Brain microvascular endothelial cell (primary cell): ENCODE results near the gene PCDHGA6.
"Not testable (repeated sequence)": the region's sequence is repeated elsewhere in the genome, so short reads cannot be mapped to it uniquely, and the experiment has no call there.

Source experiments
- DNase-seq: peaks from one replicate; pipeline ENCODE4 v3.0.0-alpha.2; 2020
- H3K27ac ChIP-seq: fragments of 250-450 bp; sonication (Bioruptor Pico); 2 replicates; pipeline ENCODE4 v1.5.1; 2020; ENCODE audit warnings: mild to moderate bottlenecking, moderate library complexity
- H3K27me3 ChIP-seq: fragments of 250-450 bp; sonication (Bioruptor Pico); replicated peaks from 2 replicates; pipeline ENCODE4 v1.5.1; 2020; ENCODE audit warnings: mild to moderate bottlenecking
- H3K36me3 ChIP-seq: fragments of 250-450 bp; sonication (Bioruptor Pico); replicated peaks from 2 replicates; pipeline ENCODE4 v1.5.1; 2020; ENCODE audit warnings: mild to moderate bottlenecking
- H3K4me3 ChIP-seq: 2 replicates; pipeline ENCODE4 v1.5.1; 2011; ENCODE audit warnings: low read depth, mild to moderate bottlenecking, control low read depth, low read length, moderate library complexity
- in situ Hi-C: cut with HindIII; loops from 2 replicates; pipeline ENCODE4 v1.10.0; 2017; ENCODE audit warnings: low sequenced_read_pairs, low pct_ligation_motif_present
- TF ChIP-seq, protein P1 (sequence below): IDR thresholded peaks from 2 replicates; pipeline ENCODE4 v1.5.1; 2011; ENCODE audit warnings: low read depth, mild to moderate bottlenecking, moderate library complexity, low read length, control low read depth, inconsistent platforms; ENCODE audit errors: missing control alignments

Gene PCDHGA6

DNA sequence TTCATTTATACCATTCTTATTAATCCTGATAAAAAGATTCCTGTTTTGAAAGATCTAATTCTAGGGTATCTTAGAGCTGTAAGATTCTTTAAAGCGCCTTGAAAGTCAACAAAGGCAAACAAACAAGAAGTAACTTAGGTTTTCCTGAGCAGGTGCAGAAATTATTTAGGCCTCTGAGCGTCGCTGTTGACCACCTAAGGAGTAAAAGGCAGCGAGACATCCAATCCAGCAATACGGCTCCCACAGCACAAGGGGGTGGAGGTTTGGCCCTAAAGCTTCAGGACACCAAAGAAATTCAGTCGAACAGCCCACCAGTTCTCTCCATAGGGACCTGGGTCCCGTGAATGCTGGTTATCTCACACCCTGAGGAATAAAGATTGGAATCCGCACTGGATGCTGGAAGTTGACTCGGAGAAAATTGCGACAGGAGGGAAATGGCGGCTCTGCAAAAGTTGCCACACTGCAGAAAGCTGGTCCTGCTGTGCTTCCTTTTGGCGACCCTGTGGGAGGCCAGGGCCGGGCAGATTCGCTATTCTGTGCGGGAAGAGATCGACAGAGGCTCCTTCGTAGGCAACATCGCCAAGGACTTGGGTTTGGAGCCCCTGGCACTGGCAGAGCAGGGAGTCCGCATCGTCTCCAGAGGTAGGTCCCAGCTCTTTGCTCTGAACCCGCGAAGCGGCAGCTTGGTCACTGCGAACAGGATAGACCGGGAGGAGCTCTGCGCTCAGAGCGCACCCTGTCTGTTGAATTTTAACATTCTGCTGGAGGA, 35.0 kb upstream of the PCDHGA6 start, which contains the start of gene PCDHGA2:
Gene PCDHGA2, plus strand, starts transcription at position 223 of the 769 bp plus-strand sequence.
- TF ChIP-seq, protein P1, sequence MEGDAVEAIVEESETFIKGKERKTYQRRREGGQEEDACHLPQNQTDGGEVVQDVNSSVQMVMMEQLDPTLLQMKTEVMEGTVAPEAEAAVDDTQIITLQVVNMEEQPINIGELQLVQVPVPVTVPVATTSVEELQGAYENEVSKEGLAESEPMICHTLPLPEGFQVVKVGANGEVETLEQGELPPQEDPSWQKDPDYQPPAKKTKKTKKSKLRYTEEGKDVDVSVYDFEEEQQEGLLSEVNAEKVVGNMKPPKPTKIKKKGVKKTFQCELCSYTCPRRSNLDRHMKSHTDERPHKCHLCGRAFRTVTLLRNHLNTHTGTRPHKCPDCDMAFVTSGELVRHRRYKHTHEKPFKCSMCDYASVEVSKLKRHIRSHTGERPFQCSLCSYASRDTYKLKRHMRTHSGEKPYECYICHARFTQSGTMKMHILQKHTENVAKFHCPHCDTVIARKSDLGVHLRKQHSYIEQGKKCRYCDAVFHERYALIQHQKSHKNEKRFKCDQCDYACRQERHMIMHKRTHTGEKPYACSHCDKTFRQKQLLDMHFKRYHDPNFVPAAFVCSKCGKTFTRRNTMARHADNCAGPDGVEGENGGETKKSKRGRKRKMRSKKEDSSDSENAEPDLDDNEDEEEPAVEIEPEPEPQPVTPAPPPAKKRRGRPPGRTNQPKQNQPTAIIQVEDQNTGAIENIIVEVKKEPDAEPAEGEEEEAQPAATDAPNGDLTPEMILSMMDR: peak; percentile 54
- in situ Hi-C loops: no loop called here
- peak within 1 kb of the TSS; percentile 22 for H3K4me3 ChIP-seq
- H3K27me3 ChIP-seq: no peaks in the 10 kb centered on the region
- H3K36me3 ChIP-seq: no peaks in the 10 kb centered on the region
- DNase-seq: peak; percentile 33
- no peak within 1 kb of the TSS for H3K27ac ChIP-seq

DNA sequence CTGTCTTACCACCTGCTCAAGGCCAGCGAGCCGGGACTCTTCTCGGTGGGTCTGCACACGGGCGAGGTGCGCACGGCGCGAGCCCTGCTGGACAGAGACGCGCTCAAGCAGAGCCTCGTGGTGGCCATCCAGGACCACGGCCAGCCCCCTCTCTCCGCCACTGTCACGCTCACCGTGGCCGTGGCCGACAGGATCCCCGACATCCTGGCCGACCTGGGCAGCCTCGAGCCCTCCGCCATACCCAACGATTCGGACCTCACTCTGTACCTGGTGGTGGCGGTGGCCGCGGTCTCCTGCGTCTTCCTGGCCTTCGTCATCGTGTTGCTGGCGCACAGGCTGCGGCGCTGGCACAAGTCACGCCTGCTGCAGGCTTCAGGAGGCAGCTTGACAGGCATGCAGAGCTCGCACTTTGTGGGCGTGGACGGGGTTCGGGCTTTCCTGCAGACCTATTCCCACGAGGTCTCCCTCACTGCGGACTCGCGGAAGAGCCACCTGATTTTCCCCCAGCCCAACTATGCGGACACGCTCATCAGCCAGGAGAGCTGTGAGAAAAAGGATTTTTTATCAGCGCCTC, 32.8 kb upstream of the PCDHGA6 start:
- not testable (repeated sequence) for H3K27me3 ChIP-seq

DNA sequence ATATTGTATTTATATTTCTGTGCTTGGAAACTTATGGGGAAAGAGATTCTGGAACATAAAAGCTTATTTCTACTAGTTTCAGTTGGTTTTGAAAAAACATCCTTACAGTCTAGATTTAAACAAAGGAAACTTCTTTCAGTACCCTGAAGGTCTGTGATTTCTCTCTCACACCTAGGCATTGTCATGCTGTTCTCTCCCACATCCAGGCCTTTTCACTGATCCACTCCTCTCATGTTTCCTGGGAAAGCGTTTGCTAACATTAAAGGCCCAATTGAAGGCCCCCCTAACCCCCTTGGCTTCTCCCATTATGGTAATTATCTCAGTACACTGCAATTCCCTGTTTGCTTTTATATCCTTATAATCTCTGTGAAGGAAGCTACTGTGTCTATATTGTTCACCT, 30.9 kb upstream of the PCDHGA6 start:
- TF ChIP-seq, protein P1: no peak
- Histone ChIP-seq H3K4me3 (no peak overlapping the region), H3K27ac (no peak overlapping the region), H3K27me3 (no peaks in the 10 kb centered on the region), H3K36me3 (no peaks in the 10 kb centered on the region)
- DNase-seq: no peak
- in situ Hi-C loops: no loop called here

More for the DNA sequence above, 32.8 kb upstream of the PCDHGA6 start:
- DNase-seq, in situ Hi-C loops, H3K4me3 ChIP-seq, H3K36me3 ChIP-seq, H3K27ac ChIP-seq: not testable (repeated sequence)

DNA sequence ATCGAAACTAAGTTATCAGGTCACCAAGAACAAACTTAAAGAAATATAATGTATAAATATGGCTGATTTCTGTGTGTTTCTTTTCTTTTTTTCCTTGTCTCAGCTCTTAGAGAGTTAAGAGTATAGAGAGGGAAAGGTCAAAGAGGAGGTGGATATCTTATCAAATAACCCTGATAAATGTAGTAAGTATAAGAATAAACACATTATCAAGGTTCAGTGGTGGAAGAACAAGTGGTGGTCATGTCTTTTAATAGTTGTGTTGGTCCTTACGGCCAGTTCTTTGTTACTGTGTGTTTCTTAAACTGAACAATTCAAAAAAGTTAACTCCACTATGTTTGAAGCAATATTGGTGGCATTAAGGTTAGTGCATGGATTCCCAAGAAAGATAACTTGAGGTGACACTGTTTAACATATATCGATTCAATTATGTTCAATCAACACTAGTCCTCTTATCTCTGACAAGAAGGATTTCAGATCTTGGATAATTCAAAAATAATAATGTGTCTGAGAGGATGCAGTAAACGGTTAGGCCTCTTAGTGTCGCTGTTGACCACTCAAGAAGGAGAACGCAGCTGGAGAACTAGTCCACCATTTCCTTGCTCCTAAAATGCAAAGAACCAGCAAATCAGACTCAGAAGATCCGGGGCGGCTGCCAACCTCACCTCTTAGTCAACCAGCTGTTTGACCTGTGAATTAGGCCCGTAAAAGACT, 30.3 kb upstream of the PCDHGA6 start, which contains the start of gene PCDHGA3:
Gene PCDHGA3, plus strand, starts transcription at position 588 of the 711 bp plus-strand sequence. CDS start 205 bp downstream, outside the sequence.
- H3K4me3 ChIP-seq: peak within 1 kb of the TSS; percentile 38
- H3K36me3 ChIP-seq: no peaks in the 10 kb centered on the region
- DNase-seq: peak; percentile 58
- H3K27ac ChIP-seq: no peak within 1 kb of the TSS
- H3K27me3 ChIP-seq: no peaks in the 10 kb centered on the region
- TF ChIP-seq, protein P1: peak; percentile 58
- in situ Hi-C loops: no loop called here

DNA sequence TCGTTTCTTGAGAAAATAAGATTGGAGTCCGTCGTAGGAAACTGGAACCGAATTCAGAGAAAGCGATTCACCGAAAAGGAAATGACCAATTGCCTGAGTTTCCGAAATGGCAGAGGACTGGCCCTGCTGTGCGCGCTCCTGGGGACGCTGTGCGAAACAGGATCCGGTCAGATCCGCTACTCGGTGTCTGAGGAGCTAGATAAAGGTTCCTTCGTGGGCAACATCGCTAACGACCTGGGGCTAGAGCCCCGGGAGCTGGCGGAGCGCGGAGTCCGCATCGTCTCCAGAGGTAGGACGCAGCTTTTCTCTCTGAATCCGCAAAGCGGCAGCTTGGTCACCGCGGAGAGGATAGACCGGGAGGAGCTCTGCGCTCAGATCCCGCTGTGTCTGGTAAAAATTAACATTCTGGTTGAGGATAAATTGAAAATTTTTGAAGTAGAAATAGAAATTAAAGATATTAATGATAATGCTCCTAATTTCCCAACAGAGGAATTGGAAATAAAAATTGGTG, 29.7 kb upstream of the PCDHGA6 start:
- Histone ChIP-seq H3K36me3 (no peaks in the 10 kb centered on the region), H3K27me3 (no peaks in the 10 kb centered on the region), H3K27ac (no peak overlapping the region), H3K4me3 (peak overlapping the region; percentile 38)
- no peak for DNase-seq
- in situ Hi-C loops: no loop called here
- TF ChIP-seq, protein P1: no peak

DNA sequence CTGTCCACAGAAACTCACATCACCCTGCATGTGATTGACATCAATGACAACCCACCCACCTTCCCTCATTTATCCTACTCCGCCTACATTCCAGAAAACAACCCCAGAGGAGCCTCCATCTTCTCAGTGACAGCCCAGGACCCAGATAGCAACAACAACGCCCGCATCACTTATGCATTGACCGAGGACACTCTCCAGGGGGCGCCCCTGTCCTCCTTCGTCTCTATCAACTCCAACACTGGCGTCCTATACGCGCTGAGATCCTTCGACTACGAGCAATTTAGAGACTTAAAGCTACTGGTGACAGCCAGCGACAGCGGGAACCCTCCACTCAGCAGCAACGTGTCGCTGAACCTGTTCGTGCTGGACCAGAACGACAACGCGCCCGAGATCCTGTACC, 28.4 kb upstream of the PCDHGA6 start:
- in situ Hi-C loops: no loop called here

DNA sequence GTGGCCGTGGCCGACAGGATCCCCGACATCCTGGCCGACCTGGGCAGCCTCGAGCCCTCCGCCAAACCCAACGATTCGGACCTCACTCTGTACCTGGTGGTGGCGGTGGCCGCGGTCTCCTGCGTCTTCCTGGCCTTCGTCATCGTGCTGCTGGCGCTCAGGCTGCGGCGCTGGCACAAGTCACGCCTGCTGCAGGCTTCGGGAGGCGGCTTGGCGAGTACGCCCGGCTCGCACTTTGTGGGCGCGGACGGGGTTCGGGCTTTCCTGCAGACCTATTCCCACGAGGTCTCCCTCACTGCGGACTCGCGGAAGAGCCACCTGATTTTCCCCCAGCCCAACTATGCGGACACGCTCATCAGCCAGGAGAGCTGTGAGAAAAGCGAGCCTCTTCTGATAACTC, 27.7 kb upstream of the PCDHGA6 start:
- H3K27ac ChIP-seq, DNase-seq, H3K4me3 ChIP-seq, H3K27me3 ChIP-seq, H3K36me3 ChIP-seq, in situ Hi-C loops: not testable (repeated sequence)

More for the DNA sequence above, 28.4 kb upstream of the PCDHGA6 start:
- TF ChIP-seq, protein P1: no peak
- no peak for DNase-seq
- Histone ChIP-seq H3K4me3 (no peak overlapping the region), H3K27me3 (no peaks in the 10 kb centered on the region), H3K36me3 (no peaks in the 10 kb centered on the region), H3K27ac (no peak overlapping the region)
